SK-N-MC (cell line): Measurements from ENCODE around the gene SH2D1B.
"Not testable (repeated sequence)": the region's sequence is repeated elsewhere in the genome, so short reads cannot be mapped to it uniquely, and the experiment has no call there.

Experiments used
- DNase-seq: peaks from one replicate; pipeline ENCODE4 v3.0.0-alpha.2; 2011; ENCODE audit warnings: low read depth, low spot score
- H3K27ac ChIP-seq: fragments of 200-600 bp; sonication (generic); 2 replicates; pipeline ENCODE4 v1.5.1; 2016; ENCODE audit warnings: mixed run types
- H3K36me3 ChIP-seq: fragments of 200-600 bp; sonication (generic); 2 replicates; pipeline ENCODE4 v1.6.1; 2017; ENCODE audit warnings: antibody characterized with exemption, low read length, mixed read lengths; ENCODE audit not compliant: insufficient read depth
- H3K4me3 ChIP-seq: fragments of 200-600 bp; sonication (generic); 2 replicates; pipeline ENCODE4 v1.5.1; 2016
- H3K9ac ChIP-seq: fragments of 200-600 bp; sonication (generic); 2 replicates; pipeline ENCODE4 v1.8.0; 2017; ENCODE audit warnings: mixed run types, mixed read lengths; ENCODE audit not compliant: insufficient read length
- H3K9me3 ChIP-seq: fragments of 200-600 bp; sonication (generic); 2 replicates; pipeline ENCODE4 v1.6.1; 2017; ENCODE audit warnings: low read depth, mild to moderate bottlenecking, antibody characterized with exemption, low read length, moderate library complexity, mixed read lengths
- EZH2 ChIP-seq: fragments of 200-600 bp; sonication (generic); IDR thresholded peaks from one replicate; pipeline ENCODE4 v1.6.1; 2017; ENCODE audit warnings: antibody characterized with exemption
- FOXP2 ChIP-seq: optimal IDR thresholded peaks from 2 replicates; pipeline ENCODE3; 2011; ENCODE audit warnings: mild to moderate bottlenecking, moderate library complexity; ENCODE audit not compliant: insufficient read depth; ENCODE audit errors: extremely low read length, control extremely low read depth
- POLR2AphosphoS5 ChIP-seq: IDR thresholded peaks from 2 replicates; pipeline ENCODE4 v1.6.1; 2012; ENCODE audit warnings: mild to moderate bottlenecking, low read depth, low read length, borderline replicate concordance

Gene SH2D1B

GRCh38 chr1:162421258-162422164, 9.6 kb upstream of the SH2D1B start:
- Histone ChIP-seq H3K9ac (no peak overlapping the region), H3K4me3 (no peak overlapping the region), H3K36me3 (no peaks in the 10 kb centered on the region), H3K9me3 (peaks cover 6% of the 10 kb centered on the region; the same call in 1 of the 2 replicates), H3K27ac (no peak overlapping the region)
- TF ChIP-seq EZH2, result no peak
- TF ChIP-seq POLR2AphosphoS5, result no peak
- no peak for TF ChIP-seq FOXP2
- DNase-seq, result no peak

DNA sequence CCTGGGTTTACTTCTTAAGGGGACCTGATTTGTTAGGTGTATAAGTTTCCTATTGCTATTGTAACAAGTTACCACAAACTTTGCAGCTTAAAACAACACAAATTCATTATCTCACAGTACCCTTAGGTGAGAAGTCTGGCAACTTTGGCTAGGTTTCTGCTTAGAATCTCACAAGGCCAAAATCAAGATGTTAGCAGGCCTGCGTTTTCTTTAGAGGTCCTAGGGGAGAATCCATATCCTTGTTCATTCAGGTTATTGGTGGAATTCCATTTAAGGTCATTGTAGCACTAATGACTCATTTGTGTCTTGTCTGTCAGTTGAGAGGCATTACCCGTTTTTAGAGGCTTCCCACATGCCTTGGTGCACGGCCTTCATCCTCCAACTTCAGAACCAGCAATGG, 8.2 kb upstream of the SH2D1B start:
- Histone ChIP-seq H3K27ac (no peak overlapping the region), H3K9me3 (peaks cover 6% of the 10 kb centered on the region; the same call in 1 of the 2 replicates), H3K9ac (no peak overlapping the region), H3K36me3 (no peaks in the 10 kb centered on the region), H3K4me3 (no peak overlapping the region)
- TF ChIP-seq POLR2AphosphoS5 (no peak), FOXP2 (no peak), EZH2 (no peak)
- no peak for DNase-seq

DNA sequence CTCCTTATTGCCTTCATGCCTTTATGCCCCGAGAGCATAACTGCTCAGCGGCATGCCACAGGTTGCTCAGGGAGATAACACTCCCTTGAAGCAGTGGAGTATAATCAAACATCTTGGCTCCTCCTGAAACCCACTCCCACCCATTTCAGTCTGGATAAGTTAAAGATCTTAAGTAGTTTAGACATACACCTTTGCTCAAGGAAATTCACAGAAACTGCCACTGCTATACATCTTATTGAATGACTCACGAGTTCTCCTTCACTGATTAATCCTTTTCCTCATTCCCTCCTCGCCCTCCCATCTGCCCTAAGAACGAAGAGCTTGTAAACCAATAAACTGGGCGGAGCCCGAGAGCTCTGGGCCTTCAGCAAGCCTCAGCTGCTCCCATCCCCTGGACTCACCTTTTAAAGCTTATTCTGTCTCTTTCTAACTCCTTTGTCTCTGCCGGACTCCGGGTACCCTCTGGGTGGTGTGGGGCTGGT, 7.6 kb upstream of the SH2D1B start:
- not testable (repeated sequence) for H3K27ac ChIP-seq, H3K4me3 ChIP-seq, DNase-seq, H3K9me3 ChIP-seq, H3K36me3 ChIP-seq, H3K9ac ChIP-seq

DNA sequence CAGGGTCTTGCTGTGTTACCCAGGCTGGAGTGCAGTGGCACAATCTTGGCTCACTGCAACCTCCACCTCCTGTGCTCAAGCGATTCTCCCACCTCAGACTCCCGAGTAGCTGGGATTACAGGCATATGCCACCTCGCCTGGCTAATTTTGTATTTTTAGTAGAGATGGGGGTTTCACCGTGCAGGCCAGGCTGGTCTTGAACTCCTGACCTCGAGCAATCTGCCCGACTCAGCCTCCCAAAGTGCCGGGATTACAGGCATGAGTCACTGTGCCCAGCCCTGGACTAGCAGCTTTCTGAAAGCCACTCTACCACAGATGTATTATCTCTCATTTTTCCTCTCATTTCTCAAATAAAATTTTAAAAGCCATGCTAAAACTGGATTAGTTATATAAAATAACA, 6.6 kb upstream of the SH2D1B start:
- DNase-seq, H3K9ac ChIP-seq, H3K36me3 ChIP-seq, H3K27ac ChIP-seq, H3K4me3 ChIP-seq, H3K9me3 ChIP-seq: not testable (repeated sequence)

DNA sequence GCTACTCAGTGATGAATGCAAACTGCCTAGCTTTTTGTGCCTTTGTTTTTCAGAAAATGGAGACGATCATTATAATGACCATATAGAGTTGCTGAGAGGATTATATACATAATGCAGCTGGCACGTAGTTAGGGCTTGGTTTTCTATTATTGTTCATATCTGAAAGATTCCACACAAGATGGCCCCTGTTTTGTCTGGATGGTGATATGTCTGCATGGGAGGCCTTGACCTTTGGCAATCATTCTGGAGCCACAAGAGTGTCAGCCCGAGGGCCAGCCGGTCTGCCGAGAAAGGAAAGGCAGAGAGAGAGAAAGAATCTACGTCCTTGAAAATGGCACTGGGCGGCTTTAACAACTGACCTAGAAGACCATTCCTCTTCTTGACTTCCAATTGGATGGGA, 5.7 kb upstream of the SH2D1B start:
- Histone ChIP-seq H3K36me3 (no peaks in the 10 kb centered on the region), H3K9ac (no peak overlapping the region), H3K9me3 (no peaks in the 10 kb centered on the region), H3K27ac (no peak overlapping the region), H3K4me3 (no peak overlapping the region)
- TF ChIP-seq EZH2, result no peak
- DNase-seq, result no peak

- Histone ChIP-seq H3K27ac (no peak overlapping the region), H3K4me3 (no peak overlapping the region), H3K9ac (no peak overlapping the region), H3K36me3 (no peaks in the 10 kb centered on the region), H3K9me3 (no peaks in the 10 kb centered on the region)
- TF ChIP-seq FOXP2 (no peak), POLR2AphosphoS5 (no peak), EZH2 (no peak)
- DNase-seq, result no peak
Measured at GRCh38 chr1:162416909-162417308, 5.0 kb upstream of the SH2D1B start.

- DNase-seq, result no peak
- TF ChIP-seq FOXP2 (no peak), POLR2AphosphoS5 (no peak), EZH2 (no peak)
Measured at GRCh38 chr1:162416215-162416614, 4.3 kb upstream of the SH2D1B start.

GRCh38 chr1:162407539-162407938, 4.4 kb downstream of the SH2D1B start:
- H3K36me3 ChIP-seq, result no peaks in the 10 kb centered on the region
- no peak overlapping the region for H3K27ac ChIP-seq
- no peak for TF ChIP-seq FOXP2
- no peak overlapping the region for H3K9ac ChIP-seq
- no peak for DNase-seq
- H3K4me3 ChIP-seq, result no peak overlapping the region
- no peaks in the 10 kb centered on the region; the same call in 1 of the 2 replicates for H3K9me3 ChIP-seq

More at GRCh38 chr1:162416215-162416614, 4.3 kb upstream of the SH2D1B start:
- Histone ChIP-seq H3K9me3 (no peaks in the 10 kb centered on the region), H3K36me3 (no peaks in the 10 kb centered on the region), H3K27ac (no peak overlapping the region), H3K4me3 (no peak overlapping the region), H3K9ac (no peak overlapping the region)

DNA sequence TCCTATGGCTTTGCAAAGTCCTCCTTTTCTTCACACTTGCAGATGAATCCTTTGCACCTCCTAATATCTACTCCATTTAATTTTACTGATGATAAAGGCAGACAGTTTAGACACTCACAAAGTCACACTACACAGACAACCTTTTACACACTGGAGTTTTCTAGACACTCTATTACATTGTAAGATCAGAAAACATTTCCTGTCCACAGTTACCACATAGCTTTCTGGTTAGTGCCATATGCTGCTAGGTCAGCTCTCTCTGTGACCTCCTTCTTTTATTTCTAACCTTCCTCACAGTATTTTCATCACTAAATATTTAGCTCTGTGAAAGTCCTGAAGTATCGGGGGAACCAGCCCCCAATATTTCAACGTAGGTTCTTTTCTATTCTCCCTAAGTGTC, 5.1 kb downstream of the SH2D1B start:
- Histone ChIP-seq H3K27ac (no peak overlapping the region), H3K9ac (no peak overlapping the region), H3K36me3 (no peaks in the 10 kb centered on the region), H3K4me3 (no peak overlapping the region), H3K9me3 (no peaks in the 10 kb centered on the region; the same call in 1 of the 2 replicates)
- no peak for TF ChIP-seq POLR2AphosphoS5
- no peak for TF ChIP-seq EZH2
- TF ChIP-seq FOXP2, result no peak
- DNase-seq, result no peak
